ENCODE data around the gene RNF212. TPM values are rescaled to one million over a fixed set of nuclear protein-coding genes. Genes with fewer than 3 reads are reported as not detected.

The RNF212 gene
- total and polyA plus RNA-seq, 10 of the 15 experiments (the other 5 are each of a cell fraction or from before 2014, with no cell fraction given): not detected

DNA sequence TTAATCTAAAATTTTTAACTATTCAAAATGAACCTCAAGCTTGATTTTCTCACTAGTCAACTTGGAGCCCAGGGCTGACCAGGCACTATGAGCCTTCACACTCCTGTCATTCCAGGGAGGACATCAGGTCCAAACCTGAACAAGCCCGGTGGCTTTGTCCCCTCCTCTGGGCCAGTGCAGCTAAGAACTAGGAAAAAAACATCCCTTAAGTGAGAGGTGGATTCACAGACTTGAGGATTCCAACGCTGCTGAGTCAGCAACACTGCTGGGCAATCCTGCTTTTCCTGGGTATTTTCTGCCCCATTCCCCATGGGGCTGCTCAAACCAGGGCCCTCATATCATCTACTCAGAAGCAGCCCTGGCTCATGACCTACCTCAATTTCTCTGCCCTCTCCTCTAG lies 4.0 kb downstream of the RNF212 start (continued):
- no peak for TF ChIP-seq BRCA1 (IDR thresholded peaks at IDR 0.05; ENCODE audit: low read depth, low read length)
- TF ChIP-seq HCFC1 (IDR thresholded peaks at IDR 0.05; ENCODE audit: low read length): no peak
- no peak for TF ChIP-seq NR2C2 (IDR thresholded peaks at IDR 0.05; ENCODE audit: borderline replicate concordance, control insufficient read depth, insufficient read length, low read depth)
- TF ChIP-seq BCL11A (IDR thresholded peaks at IDR 0.05; ENCODE audit: low read depth, low read length): no peak

DNA sequence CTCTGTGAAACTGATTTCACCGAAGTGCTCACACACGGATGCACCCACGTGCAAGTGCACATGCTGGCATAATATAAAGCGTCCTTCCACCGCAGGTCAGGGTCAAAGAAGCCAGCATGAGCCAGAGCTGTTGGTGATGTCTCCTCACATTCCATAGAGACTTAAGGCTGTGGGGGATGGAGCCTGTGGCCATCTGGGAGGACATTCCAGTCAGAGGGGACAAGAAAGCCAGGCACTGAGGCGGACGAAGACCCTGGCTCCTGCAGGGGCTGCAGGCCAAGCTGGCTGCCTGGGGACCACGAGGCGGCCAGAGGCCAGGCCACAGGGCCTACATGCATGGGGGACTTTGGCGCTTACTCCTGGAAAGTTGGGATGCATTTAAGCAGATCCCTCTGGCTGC lies 7.7 kb downstream of the RNF212 start:
- in situ Hi-C loops (cut with MboI) (no loop called here), intact Hi-C loops (cut with micrococcal nuclease; ENCODE audit: unreplicated experiment) (no loop called here)
- H4K20me1 ChIP-seq (ENCODE audit: control insufficient read depth, insufficient read depth): no peaks in the 10 kb centered on the region
- ATAC-seq: no peak
- no peak for TF ChIP-seq IKZF1 (conservative IDR thresholded peaks at IDR 0.05)
- TF ChIP-seq, protein P1, sequence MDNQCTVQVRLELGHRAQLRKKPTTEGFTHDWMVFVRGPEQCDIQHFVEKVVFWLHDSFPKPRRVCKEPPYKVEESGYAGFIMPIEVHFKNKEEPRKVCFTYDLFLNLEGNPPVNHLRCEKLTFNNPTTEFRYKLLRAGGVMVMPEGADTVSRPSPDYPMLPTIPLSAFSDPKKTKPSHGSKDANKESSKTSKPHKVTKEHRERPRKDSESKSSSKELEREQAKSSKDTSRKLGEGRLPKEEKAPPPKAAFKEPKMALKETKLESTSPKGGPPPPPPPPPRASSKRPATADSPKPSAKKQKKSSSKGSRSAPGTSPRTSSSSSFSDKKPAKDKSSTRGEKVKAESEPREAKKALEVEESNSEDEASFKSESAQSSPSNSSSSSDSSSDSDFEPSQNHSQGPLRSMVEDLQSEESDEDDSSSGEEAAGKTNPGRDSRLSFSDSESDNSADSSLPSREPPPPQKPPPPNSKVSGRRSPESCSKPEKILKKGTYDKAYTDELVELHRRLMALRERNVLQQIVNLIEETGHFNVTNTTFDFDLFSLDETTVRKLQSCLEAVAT (IDR thresholded peaks at IDR 0.05): no peak
- TF ChIP-seq, protein P2, sequence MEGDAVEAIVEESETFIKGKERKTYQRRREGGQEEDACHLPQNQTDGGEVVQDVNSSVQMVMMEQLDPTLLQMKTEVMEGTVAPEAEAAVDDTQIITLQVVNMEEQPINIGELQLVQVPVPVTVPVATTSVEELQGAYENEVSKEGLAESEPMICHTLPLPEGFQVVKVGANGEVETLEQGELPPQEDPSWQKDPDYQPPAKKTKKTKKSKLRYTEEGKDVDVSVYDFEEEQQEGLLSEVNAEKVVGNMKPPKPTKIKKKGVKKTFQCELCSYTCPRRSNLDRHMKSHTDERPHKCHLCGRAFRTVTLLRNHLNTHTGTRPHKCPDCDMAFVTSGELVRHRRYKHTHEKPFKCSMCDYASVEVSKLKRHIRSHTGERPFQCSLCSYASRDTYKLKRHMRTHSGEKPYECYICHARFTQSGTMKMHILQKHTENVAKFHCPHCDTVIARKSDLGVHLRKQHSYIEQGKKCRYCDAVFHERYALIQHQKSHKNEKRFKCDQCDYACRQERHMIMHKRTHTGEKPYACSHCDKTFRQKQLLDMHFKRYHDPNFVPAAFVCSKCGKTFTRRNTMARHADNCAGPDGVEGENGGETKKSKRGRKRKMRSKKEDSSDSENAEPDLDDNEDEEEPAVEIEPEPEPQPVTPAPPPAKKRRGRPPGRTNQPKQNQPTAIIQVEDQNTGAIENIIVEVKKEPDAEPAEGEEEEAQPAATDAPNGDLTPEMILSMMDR (IDR thresholded peaks at IDR 0.05 in 2 of 3, conservative IDR thresholded peaks at IDR 0.05 in 1 of 3; ENCODE audit: control insufficient read depth in 2 of 3, extremely low read depth in 1 of 3, insufficient read depth in 1 of 3, low read depth in 3 of 3, low read length in 3 of 3): no peak
- H3K4me3 ChIP-seq: no peak overlapping the region
- no peak overlapping the region for H2AFZ ChIP-seq (ENCODE audit: control insufficient read depth, low read depth, low read length)
- no peak overlapping the region for H3K9ac ChIP-seq (ENCODE audit: control insufficient read depth, insufficient read depth, low read length)
- no peaks in the 10 kb centered on the region for H3K79me2 ChIP-seq (ENCODE audit: control insufficient read depth, insufficient read depth, low read length)
- ChIA-PET SMC1A (ENCODE audit: uncharacterized antibody, unreplicated experiment) (no interaction called here), CTCF (no interaction called here), POLR2A (no interaction called here), RAD21 (ENCODE audit: unreplicated experiment) (no interaction called here)
- WGBS (ENCODE audit: insufficient coverage, insufficient replicate concordance, low lambda C conversion rate, missing lambda C conversion rate): 22% methylated on average over 10 of the region's 10 CpGs
- H3K36me3 ChIP-seq (ENCODE audit: control insufficient read depth in 2 of 2, insufficient read depth in 2 of 2, low read length in 1 of 2): no peaks in the 10 kb centered on the region
- FAIRE-seq: no peak
- no peaks in the 10 kb centered on the region for H3K27me3 ChIP-seq (replicated peaks in 1 of 2; ENCODE audit: control insufficient read depth in 2 of 2, insufficient read depth in 2 of 2, low read length in 1 of 2)
- H3K4me1 ChIP-seq (ENCODE audit: control insufficient read depth, insufficient read depth, low read length): no peaks in the 10 kb centered on the region
- DNase-seq (ENCODE audit: low read depth, low spot score): no peak
- H3K9me3 ChIP-seq (replicated peaks; ENCODE audit: control insufficient read depth, insufficient read depth, low read length): no peaks in the 10 kb centered on the region
- BruUV-seq (replicated peaks): no TSS peak
- H3K27ac ChIP-seq (ENCODE audit: control insufficient read depth, insufficient read depth): no peak overlapping the region
- no peak overlapping the region for H3K4me2 ChIP-seq (ENCODE audit: control insufficient read depth, insufficient read depth)

All from GM12878 (cell line).